ENCODE measurements around the gene FKBP15. TPM values are rescaled to one million over a fixed set of nuclear protein-coding genes. Genes with fewer than 3 reads are reported as not detected.

Gene FKBP15
- total and polyA plus RNA-seq, 2 donors (not counting 3 experiments of a cell fraction or from before 2014, with no cell fraction given), result 16.8 to 26.8 TPM

DNA sequence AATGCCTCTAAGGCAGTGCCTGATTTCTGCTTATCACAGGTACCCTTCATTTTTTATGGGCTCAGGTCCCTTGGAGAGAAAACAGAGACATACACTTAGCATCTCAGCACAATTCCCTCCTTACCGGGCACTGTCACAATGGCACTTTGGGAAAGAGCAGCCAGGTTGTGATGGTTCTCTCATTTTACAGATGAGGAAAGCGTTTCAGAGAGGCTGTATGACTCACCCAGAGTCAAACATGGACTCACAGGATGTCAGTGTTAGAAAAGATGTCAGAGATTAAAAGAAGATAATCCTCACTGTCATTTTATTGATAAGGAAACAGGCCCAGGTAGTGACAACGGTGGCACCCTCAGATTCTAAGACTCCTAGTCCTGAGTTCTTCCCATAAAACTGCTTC is 82.3 kb downstream of the FKBP15 start:
- H4K20me1 ChIP-seq (replicated peaks; ENCODE audit: control insufficient read depth, extremely low read depth, insufficient read depth, low read length), result no peaks in the 10 kb centered on the region
- no peaks in the 10 kb centered on the region for H3K9me1 ChIP-seq (replicated peaks; ENCODE audit: control insufficient read depth, extremely low read depth, insufficient read depth, low read length)
- H3K4me2 ChIP-seq (ENCODE audit: insufficient read depth, low read length), result no peak overlapping the region
- dilution Hi-C loops (cut with MboI; ENCODE audit: extremely low pct_ligation_motif_present, low sequenced_read_pairs) (no loop called here), intact Hi-C loops (cut with micrococcal nuclease) (no loop called here)
- CTCF ChIA-PET, result interaction anchor here (1.2 kb wide), 1 partner anchor 12 kb away, joined by 3 read pairs; the partner anchor contains the start of gene SLC31A2
- no peaks in the 10 kb centered on the region for H3K79me2 ChIP-seq (ENCODE audit: control insufficient read depth, insufficient read depth, low read length)
- no TSS peak for BruUV-seq (replicated peaks)
- no peak overlapping the region for H3K9ac ChIP-seq (replicated peaks; ENCODE audit: extremely low read depth, insufficient read depth, low read length)
- no peak for DNase-seq (ENCODE audit: low read depth, low spot score)
- no peaks in the 10 kb centered on the region for H3K36me3 ChIP-seq (ENCODE audit: control insufficient read depth in 2 of 2, extremely low read depth in 1 of 2, insufficient read depth in 2 of 2, low read length in 2 of 2)
- H3K27ac ChIP-seq (ENCODE audit: insufficient read depth, low read depth, low read length), result no peak overlapping the region
- no peaks in the 10 kb centered on the region for H3K9me3 ChIP-seq (replicated peaks; ENCODE audit: control insufficient read depth, insufficient read depth, low read length)
- FAIRE-seq, result no peak
- no peaks in the 10 kb centered on the region for H3K4me1 ChIP-seq (ENCODE audit: control insufficient read depth, extremely low read depth, insufficient read depth, low read length)
- H2AFZ ChIP-seq (ENCODE audit: low read depth, low read length), result no peak overlapping the region
- TF ChIP-seq, protein P1, sequence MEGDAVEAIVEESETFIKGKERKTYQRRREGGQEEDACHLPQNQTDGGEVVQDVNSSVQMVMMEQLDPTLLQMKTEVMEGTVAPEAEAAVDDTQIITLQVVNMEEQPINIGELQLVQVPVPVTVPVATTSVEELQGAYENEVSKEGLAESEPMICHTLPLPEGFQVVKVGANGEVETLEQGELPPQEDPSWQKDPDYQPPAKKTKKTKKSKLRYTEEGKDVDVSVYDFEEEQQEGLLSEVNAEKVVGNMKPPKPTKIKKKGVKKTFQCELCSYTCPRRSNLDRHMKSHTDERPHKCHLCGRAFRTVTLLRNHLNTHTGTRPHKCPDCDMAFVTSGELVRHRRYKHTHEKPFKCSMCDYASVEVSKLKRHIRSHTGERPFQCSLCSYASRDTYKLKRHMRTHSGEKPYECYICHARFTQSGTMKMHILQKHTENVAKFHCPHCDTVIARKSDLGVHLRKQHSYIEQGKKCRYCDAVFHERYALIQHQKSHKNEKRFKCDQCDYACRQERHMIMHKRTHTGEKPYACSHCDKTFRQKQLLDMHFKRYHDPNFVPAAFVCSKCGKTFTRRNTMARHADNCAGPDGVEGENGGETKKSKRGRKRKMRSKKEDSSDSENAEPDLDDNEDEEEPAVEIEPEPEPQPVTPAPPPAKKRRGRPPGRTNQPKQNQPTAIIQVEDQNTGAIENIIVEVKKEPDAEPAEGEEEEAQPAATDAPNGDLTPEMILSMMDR (IDR thresholded peaks at IDR 0.05; ENCODE audit: extremely low read depth in 1 of 2, insufficient read depth in 1 of 2, low read depth in 1 of 2, low read length in 2 of 2), result no peak
- TF ChIP-seq POLR2AphosphoS5 (IDR thresholded peaks at IDR 0.05; ENCODE audit: insufficient read depth, low read depth, low read length), result no peak
- TF ChIP-seq, protein P2, sequence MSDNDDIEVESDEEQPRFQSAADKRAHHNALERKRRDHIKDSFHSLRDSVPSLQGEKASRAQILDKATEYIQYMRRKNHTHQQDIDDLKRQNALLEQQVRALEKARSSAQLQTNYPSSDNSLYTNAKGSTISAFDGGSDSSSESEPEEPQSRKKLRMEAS (IDR thresholded peaks at IDR 0.05; ENCODE audit: insufficient read depth, insufficient read length), result no peak
- TF ChIP-seq FOS (IDR thresholded peaks at IDR 0.05; ENCODE audit: borderline replicate concordance, insufficient read depth, low read length), result no peak
- no peak for TF ChIP-seq POLR2A (IDR thresholded peaks at IDR 0.05; ENCODE audit: low read depth, low read length)
- TF ChIP-seq GATA2 (IDR thresholded peaks at IDR 0.05; ENCODE audit: insufficient read depth, insufficient read length, low read depth, low read length), result no peak
- no peak for TF ChIP-seq JUN (IDR thresholded peaks at IDR 0.05; ENCODE audit: borderline replicate concordance, insufficient read depth, insufficient read length, low read depth)
- no peak for TF ChIP-seq EZH2 (IDR thresholded peaks at IDR 0.05; ENCODE audit: borderline replicate concordance, low read depth, low read length, severe bottlenecking)
- no peak for TF ChIP-seq MYC (IDR thresholded peaks at IDR 0.05; ENCODE audit: low read depth, low read length)
- H3K4me3 ChIP-seq (replicated peaks in 1 of 3; ENCODE audit: insufficient read depth in 1 of 3, low read depth in 1 of 3, low read length in 3 of 3), result no peak overlapping the region
- POLR2A ChIA-PET, result no interaction called here
- H3K27me3 ChIP-seq (ENCODE audit: control insufficient read depth in 2 of 2, insufficient read depth in 2 of 2, low read length in 2 of 2), result peaks cover 4 to 9% of the 10 kb centered on the region in 2 experiments

Measured in endothelial cell of umbilical vein (primary cell).